Kidney (tissue), 14 donors: ENCODE measurements around the gene TM9SF3. TPM values are rescaled to one million over a fixed set of nuclear protein-coding genes. Genes with fewer than 3 reads are reported as not detected.
A peak's percentile ranks its signal among the peaks of the same experiment; 100 is the strongest.

Source experiments
- DNase-seq, 5 donors: peaks; one replicate each; pipeline ENCODE4 v3.0.0-alpha.2; 2013 to 2020
- FAIRE-seq: peaks from 2 replicates; lab custom pipeline; 2012; peaks lifted over from hg19 to GRCh38; lab: Jason Lieb, UNC
- H3K27ac ChIP-seq, 2 donors: one replicate each; pipeline ENCODE4 v1.7.0; 2013; ENCODE audit warnings: low read depth in 2 of 2, low read length in 2 of 2, inconsistent platforms in 1 of 2
- H3K27me3 ChIP-seq: one replicate; pipeline ENCODE4 v1.7.1; 2013; ENCODE audit warnings: low read length, inconsistent platforms; ENCODE audit not compliant: control insufficient read depth, insufficient read depth
- H3K36me3 ChIP-seq, 3 donors: one replicate each; pipeline versions ENCODE4 v1.7.0 to v1.7.1; 2013; ENCODE audit warnings: low read length in 3 of 3, control low read depth in 1 of 3, inconsistent platforms in 1 of 3; ENCODE audit not compliant: insufficient read depth in 3 of 3, control insufficient read depth in 2 of 3
- H3K4me1 ChIP-seq, 3 donors: one replicate each; pipeline versions ENCODE4 v1.7.0 to v1.7.1; 2013; ENCODE audit warnings: low read length in 3 of 3, inconsistent platforms in 1 of 3, low read depth in 1 of 3; ENCODE audit not compliant: control insufficient read depth in 2 of 3, insufficient read depth in 2 of 3
- H3K4me3 ChIP-seq, 3 donors: one replicate each; pipeline versions ENCODE4 v1.7.0 to v1.8.1; 2013; ENCODE audit warnings: low read length in 3 of 3, control low read depth in 1 of 3, inconsistent platforms in 1 of 3
- H3K9ac ChIP-seq, 3 donors: one replicate each; pipeline versions ENCODE4 v1.7.0 to v1.7.1; 2013; ENCODE audit warnings: low read length in 3 of 3, control low read depth in 1 of 3, inconsistent platforms in 1 of 3
- H3K9me3 ChIP-seq, 3 donors: one replicate each; pipeline versions ENCODE4 v1.7.0 to v1.7.1; 2013; ENCODE audit warnings: low read length in 3 of 3, control low read depth in 1 of 3, inconsistent platforms in 1 of 3; ENCODE audit not compliant: control insufficient read depth in 2 of 3, insufficient read depth in 1 of 3
- intact Hi-C: fragments of 100-400 bp; cut with DNase I; formaldehyde crosslinking; loops from one replicate; pipeline ENCODE4 v1.11.1; 2022
- polyA plus RNA-seq: library from polyadenylated mRNA; stranded (reverse); fragments of 350-450 nt; fragmentation: Illumina TruSeq; extraction: RNeasy Lipid Tissue Mini Kit (QIAGEN cat#74804); gene quantifications from one replicate; pipeline ENCODE4 v1.2.3, GENCODE V29; 2014; ENCODE audit warnings: low read depth, low replicate concordance; ENCODE audit not compliant: insufficient read depth
- total RNA-seq: library from RNA; stranded (reverse); fragmentation: NEBNext Ultra II Directional; extraction: Animal tissue kit (Norgen Biotek cat#: 25700); gene quantifications from one replicate; pipeline ENCODE4 v1.2.1, GENCODE V29; 2021
- TF ChIP-seq, protein P1 (sequence below): IDR thresholded peaks from 3 replicates; pipeline ENCODE4 v1.5.1; 2012; ENCODE audit warnings: mild to moderate bottlenecking, moderate library complexity, borderline replicate concordance; ENCODE audit not compliant: insufficient read depth; ENCODE audit errors: extremely low read depth
- donor health status: control.
- donor health status: control.
- donor health status: control.
- donor health status: control.
- donor health status: control.
- donor health status: DM: yes; HTN: yes; CAD: no.
- donor health status: Normal renal cell carcinoma (clear cell type).

TM9SF3 gene
- total and polyA plus RNA-seq, 2 donors from 2014 or later = 42.7 to 144 TPM

GRCh38 chr10:96496281-96496925, 90.4 kb downstream of the TM9SF3 start:
- H3K27ac ChIP-seq = no peak overlapping the region
- H3K9me3 ChIP-seq = no peaks in the 10 kb centered on the region
- TF ChIP-seq, protein P1, sequence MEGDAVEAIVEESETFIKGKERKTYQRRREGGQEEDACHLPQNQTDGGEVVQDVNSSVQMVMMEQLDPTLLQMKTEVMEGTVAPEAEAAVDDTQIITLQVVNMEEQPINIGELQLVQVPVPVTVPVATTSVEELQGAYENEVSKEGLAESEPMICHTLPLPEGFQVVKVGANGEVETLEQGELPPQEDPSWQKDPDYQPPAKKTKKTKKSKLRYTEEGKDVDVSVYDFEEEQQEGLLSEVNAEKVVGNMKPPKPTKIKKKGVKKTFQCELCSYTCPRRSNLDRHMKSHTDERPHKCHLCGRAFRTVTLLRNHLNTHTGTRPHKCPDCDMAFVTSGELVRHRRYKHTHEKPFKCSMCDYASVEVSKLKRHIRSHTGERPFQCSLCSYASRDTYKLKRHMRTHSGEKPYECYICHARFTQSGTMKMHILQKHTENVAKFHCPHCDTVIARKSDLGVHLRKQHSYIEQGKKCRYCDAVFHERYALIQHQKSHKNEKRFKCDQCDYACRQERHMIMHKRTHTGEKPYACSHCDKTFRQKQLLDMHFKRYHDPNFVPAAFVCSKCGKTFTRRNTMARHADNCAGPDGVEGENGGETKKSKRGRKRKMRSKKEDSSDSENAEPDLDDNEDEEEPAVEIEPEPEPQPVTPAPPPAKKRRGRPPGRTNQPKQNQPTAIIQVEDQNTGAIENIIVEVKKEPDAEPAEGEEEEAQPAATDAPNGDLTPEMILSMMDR = no peak
- no peak overlapping the region for H3K4me3 ChIP-seq
- peak in 3 of 5 donors; percentile 49 to 76 (median 76) for DNase-seq
- intact Hi-C loops = no loop called here
- no peaks in the 10 kb centered on the region for H3K4me1 ChIP-seq
- no peak overlapping the region for H3K9ac ChIP-seq
- H3K27me3 ChIP-seq = no peaks in the 10 kb centered on the region
- no peaks in the 10 kb centered on the region for H3K36me3 ChIP-seq
- FAIRE-seq = no peak

DNA sequence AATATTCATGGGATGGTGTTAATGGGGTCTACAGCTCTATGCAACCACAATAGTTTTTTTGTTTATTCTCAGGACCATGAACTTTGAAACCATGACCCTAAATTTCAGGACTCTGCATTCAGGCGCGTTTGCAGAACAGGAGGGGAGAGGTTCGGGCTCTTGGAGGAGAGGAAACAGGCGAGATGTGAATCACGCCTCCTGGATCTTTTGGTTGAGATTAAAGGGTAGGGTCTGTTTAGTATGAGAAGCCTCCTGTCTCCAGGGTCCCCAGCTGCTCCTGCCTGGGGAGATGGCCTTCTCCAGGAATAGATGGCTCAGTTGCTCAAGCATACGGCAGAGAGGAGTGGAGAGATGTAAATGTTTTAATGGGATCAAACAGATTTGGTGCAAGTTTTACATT, 91.3 kb downstream of the TM9SF3 start:
- Histone ChIP-seq H3K9ac (no peak overlapping the region), H3K27me3 (no peaks in the 10 kb centered on the region), H3K36me3 (no peaks in the 10 kb centered on the region), H3K4me3 (no peak overlapping the region), H3K27ac (no peak overlapping the region), H3K9me3 (no peaks in the 10 kb centered on the region), H3K4me1 (no peaks in the 10 kb centered on the region)
- FAIRE-seq (no peak), DNase-seq (no peak)
- intact Hi-C loops = no loop called here
- TF ChIP-seq, protein P1 = no peak

GRCh38 chr10:96494694-96495093, 92.1 kb downstream of the TM9SF3 start:
- Histone ChIP-seq H3K9ac (no peak overlapping the region), H3K4me1 (no peaks in the 10 kb centered on the region), H3K4me3 (no peak overlapping the region), H3K9me3 (no peaks in the 10 kb centered on the region), H3K36me3 (no peaks in the 10 kb centered on the region), H3K27me3 (no peaks in the 10 kb centered on the region), H3K27ac (no peak overlapping the region)
- TF ChIP-seq, protein P1 = no peak
- intact Hi-C loops = no loop called here
- FAIRE-seq (no peak), DNase-seq (no peak)
